Heart left ventricle (tissue), 13 donors: ENCODE results near the gene LRMDA.

Experiments used
- CTCF ChIP-seq, 12 donors: fragments of 200-600 bp; sonication (generic) in 4 of 12; IDR thresholded peaks; one replicate each; pipeline versions ENCODE4 v1.5.0 to v1.8.0; 2018 to 2022; ENCODE audit warnings: antibody characterized with exemption in 12 of 12, mild to moderate bottlenecking in 5 of 12
- POLR2A ChIP-seq, 2 donors: fragments of 450-650 bp; IDR thresholded peaks; one replicate each; pipeline ENCODE4 v1.6.1; 2017; ENCODE audit warnings: antibody characterized with exemption in 2 of 2, mild to moderate bottlenecking in 2 of 2, moderate library complexity in 2 of 2
- donor health status: ischemic (EF 13 %, LVEDD 7.1; RV severe dilation, severe dysfunction).
- donor health status: DM: no; HTN: yes; CAD: no.
- donor health status: DM: no; HTN: no; CAD: no.
- donor health status: ischemic (EF 25% LVEDD 6.9; RV normal size, moderate dysfunction).
- donor health status: ischemic (EF 25% LVEDD 5.7; RV mildly dilated, moderate dysfunction).
- donor health status: ischemic (EF 35%, LVEDD 5.7; RV mildly dilated, moderate dysfunction).
- donor health status: nonischemic (EF 11% LVEDD 7.7; RV severe dilation, severe dysfunction).
- donor health status: DM: yes; HTN: yes; CAD: no.
- donor health status: PGD.
- donor health status: ischemic (EF 29% LVEDD 5.4; RV normal size, mild dysfunction).
- donor health status: nonischemic (EF 23%, LVEDD 6.1; RV moderate dilation, normal function).

GRCh38 chr10:76388321-76389023 lies 957.0 kb downstream of the LRMDA start:
- TF ChIP-seq POLR2A (IDR thresholded peaks at IDR 0.05) (no peak), CTCF (IDR thresholded peaks at IDR 0.05) (no peak)
